GM13977 (cell line): ENCODE results near the gene AKT3.
"Not testable (repeated sequence)": the region's sequence is repeated elsewhere in the genome, so short reads cannot be mapped to it uniquely, and the experiment has no call there.

ENCODE experiments used
- DNase-seq: peaks from one replicate; pipeline ENCODE4 v3.0.0; 2012; ENCODE audit warnings: low spot score
- in situ Hi-C: fragments of 300-500 bp; cut with MboI; formaldehyde crosslinking; loops from one replicate; pipeline ENCODE4 v1.12.0; 2022; ENCODE audit warnings: low sequenced_read_pairs, low pct_unique_long_range_greater_than_20kb, mixed read lengths, inconsistent platforms; ENCODE audit not compliant: unreplicated experiment
- TF ChIP-seq, protein P1 (sequence below): IDR thresholded peaks from 2 replicates; pipeline ENCODE4 v1.5.1; 2012; ENCODE audit warnings: mild to moderate bottlenecking, control low read depth; ENCODE audit not compliant: insufficient read depth; ENCODE audit errors: extremely low read depth, missing control alignments

Gene AKT3

GRCh38 chr1:243658594-243659105 is 191.4 kb downstream of the AKT3 start:
- TF ChIP-seq, protein P1, sequence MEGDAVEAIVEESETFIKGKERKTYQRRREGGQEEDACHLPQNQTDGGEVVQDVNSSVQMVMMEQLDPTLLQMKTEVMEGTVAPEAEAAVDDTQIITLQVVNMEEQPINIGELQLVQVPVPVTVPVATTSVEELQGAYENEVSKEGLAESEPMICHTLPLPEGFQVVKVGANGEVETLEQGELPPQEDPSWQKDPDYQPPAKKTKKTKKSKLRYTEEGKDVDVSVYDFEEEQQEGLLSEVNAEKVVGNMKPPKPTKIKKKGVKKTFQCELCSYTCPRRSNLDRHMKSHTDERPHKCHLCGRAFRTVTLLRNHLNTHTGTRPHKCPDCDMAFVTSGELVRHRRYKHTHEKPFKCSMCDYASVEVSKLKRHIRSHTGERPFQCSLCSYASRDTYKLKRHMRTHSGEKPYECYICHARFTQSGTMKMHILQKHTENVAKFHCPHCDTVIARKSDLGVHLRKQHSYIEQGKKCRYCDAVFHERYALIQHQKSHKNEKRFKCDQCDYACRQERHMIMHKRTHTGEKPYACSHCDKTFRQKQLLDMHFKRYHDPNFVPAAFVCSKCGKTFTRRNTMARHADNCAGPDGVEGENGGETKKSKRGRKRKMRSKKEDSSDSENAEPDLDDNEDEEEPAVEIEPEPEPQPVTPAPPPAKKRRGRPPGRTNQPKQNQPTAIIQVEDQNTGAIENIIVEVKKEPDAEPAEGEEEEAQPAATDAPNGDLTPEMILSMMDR: no peak
- in situ Hi-C loops: no loop called here
- DNase-seq: no peak

GRCh38 chr1:243657793-243658192 is 192.2 kb downstream of the AKT3 start:
- in situ Hi-C loops: no loop called here
- TF ChIP-seq, protein P1: no peak
- no peak for DNase-seq

DNA sequence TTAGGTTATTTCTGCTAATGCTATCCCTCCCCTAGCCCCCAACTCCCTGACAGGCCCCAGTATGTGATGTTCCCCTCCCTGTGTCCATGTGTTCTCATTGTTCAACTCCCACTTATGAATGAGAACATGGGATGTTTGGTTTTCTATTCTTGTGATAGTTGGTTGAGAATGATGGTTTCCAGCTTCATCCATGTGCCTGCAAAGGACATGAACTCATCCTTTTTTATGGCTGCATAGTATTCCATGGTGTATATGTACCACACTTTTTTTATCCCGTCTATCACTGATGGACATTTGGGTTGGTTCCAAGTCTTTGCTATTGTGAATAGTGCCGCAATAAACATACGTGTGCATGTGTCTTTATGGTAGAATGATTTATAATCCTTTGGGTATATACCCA is 200.5 kb downstream of the AKT3 start:
- in situ Hi-C loops: not testable (repeated sequence)

GRCh38 chr1:243646841-243647240 is 203.2 kb downstream of the AKT3 start:
- in situ Hi-C loops: no loop called here
- DNase-seq: no peak
- TF ChIP-seq, protein P1: no peak

More for the DNA sequence above, 200.5 kb downstream of the AKT3 start:
- not testable (repeated sequence) for DNase-seq

DNA sequence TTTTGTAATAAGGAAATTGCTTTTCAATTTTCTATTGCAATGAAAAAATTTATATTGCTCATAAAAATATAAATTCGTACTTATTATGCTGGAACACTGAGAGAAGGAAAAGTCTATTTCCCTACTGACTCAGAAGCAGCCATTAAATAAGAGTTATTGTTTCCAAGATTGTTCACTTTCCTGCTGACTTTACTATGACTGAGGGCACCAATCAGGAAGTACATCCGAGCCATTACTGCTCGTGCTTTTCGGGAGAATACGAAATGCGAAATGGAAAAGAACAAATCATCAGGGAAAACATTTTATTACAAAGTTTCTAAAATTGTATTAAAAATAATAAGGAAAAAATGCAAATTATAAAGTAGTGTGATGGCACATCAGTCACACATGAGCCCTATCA is 204.8 kb downstream of the AKT3 start:
- TF ChIP-seq, protein P1: no peak
- DNase-seq: no peak
- in situ Hi-C loops: no loop called here

GRCh38 chr1:243642936-243643335 is 207.1 kb downstream of the AKT3 start:
- DNase-seq: no peak
- TF ChIP-seq, protein P1: no peak

DNA sequence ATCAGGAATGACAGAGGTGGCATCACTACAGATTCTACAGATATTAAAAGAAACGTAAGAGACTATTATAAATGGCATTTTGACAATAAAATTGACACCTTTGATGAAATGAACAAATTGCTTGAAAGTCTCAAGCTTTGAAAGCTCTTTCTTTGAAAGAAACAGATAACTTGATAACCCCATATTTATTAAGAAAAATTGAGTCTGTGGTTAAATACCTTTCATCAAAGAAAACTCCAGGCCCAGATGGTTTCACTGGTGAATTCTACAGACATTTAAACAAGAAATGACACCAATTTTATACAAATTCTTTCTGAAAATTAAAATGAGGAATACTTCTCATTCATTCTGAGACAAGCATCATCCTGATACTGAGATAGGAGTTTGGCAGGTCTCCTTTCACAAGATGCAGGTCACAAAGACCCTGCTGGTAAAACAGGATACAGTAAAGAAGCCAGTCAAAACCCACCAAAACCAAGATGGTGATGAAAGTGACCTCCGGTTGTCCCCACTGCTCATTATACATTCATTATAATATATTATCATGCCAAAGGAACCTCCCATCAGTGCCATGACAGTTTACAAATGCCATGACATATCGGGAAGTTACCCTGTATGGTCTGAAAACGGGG is 210.9 kb downstream of the AKT3 start:
- DNase-seq: no peak
- in situ Hi-C loops: no loop called here
- TF ChIP-seq, protein P1: no peak

More at GRCh38 chr1:243642936-243643335, 207.1 kb downstream of the AKT3 start:
- in situ Hi-C loops: no loop called here
